AG04449 (cell line): ENCODE results near the gene TCF23.

ENCODE experiments used
- CTCF ChIA-PET: fragments of 350-600 bp; formaldehyde crosslinking; extraction: SDS; loops from one replicate; lab custom pipeline; 2021; ENCODE audit warnings: antibody characterized with exemption; lab: Yijun Ruan, JAX
- POLR2A ChIA-PET: fragments of 400-600, 350-600 bp; formaldehyde crosslinking; extraction: SDS; loops from one replicate; lab custom pipeline; 2020; ENCODE audit warnings: antibody characterized with exemption, inconsistent platforms; lab: Yijun Ruan, JAX
- DNase-seq: peaks from one replicate; pipeline ENCODE4 v3.0.0-alpha.2; 2010; ENCODE audit warnings: low read depth, low spot score
- H3K4me3 ChIP-seq: 2 replicates; pipeline ENCODE4 v1.5.1; 2011; ENCODE audit warnings: low read depth, mild to moderate bottlenecking, control low read depth, low read length
- CTCF ChIP-seq: IDR thresholded peaks from one replicate; pipeline ENCODE4 v1.5.1; 2011; ENCODE audit warnings: mild to moderate bottlenecking, moderate library complexity, low read length, control low read depth, inconsistent platforms; ENCODE audit not compliant: insufficient read depth; ENCODE audit errors: missing control alignments

The TCF23 gene

GRCh38 chr2:27148801-27149439 lies at the start of gene TCF23:
Gene TCF23 (plus strand): TSS chr2:27149004. CDS start chr2:27149134, 130 bp downstream.
- no peak for DNase-seq
- H3K4me3 ChIP-seq, result no peak within 1 kb of the TSS
- ChIA-PET POLR2A (no interaction called here), CTCF (interaction anchor here (1.3 to 8.2 kb wide), 3 partner anchors 22 to 131 kb away, joined by 5 to 56 read pairs (median 8); no protein-coding TSS in a partner anchor)
- TF ChIP-seq CTCF, result no peak

GRCh38 chr2:27099334-27099955 lies 49.4 kb upstream of the TCF23 start:
- no peak for DNase-seq
- H3K4me3 ChIP-seq, result no peak overlapping the region
- POLR2A ChIA-PET, result no interaction called here
- CTCF ChIA-PET, result interaction anchor here (0.7 to 11.8 kb wide), 27 partner anchors 9 to 253 kb away, joined by 3 to 217 read pairs (median 5); partner anchors contain the start of genes ABHD1, CAD, DNAJC5G and TRIM54
- TF ChIP-seq CTCF, result no peak

GRCh38 chr2:27100036-27100435 lies 48.8 kb upstream of the TCF23 start:
- ChIA-PET POLR2A (no interaction called here), CTCF (interaction anchor here (0.6 to 11.8 kb wide), 18 partner anchors 11 to 212 kb away, joined by 3 to 217 read pairs (median 8); partner anchors contain the start of genes ABHD1, CAD, DNAJC5G and TRIM54)
- no peak overlapping the region for H3K4me3 ChIP-seq
- TF ChIP-seq CTCF, result no peak
- DNase-seq, result no peak

GRCh38 chr2:27102329-27102728 lies 46.5 kb upstream of the TCF23 start:
- no peak overlapping the region for H3K4me3 ChIP-seq
- no peak for TF ChIP-seq CTCF
- ChIA-PET POLR2A (no interaction called here), CTCF (interaction anchor here (1.4 to 11.8 kb wide), 9 partner anchors 9 to 200 kb away, joined by 3 to 217 read pairs (median 7); partner anchors contain the start of genes DNAJC5G, KHK and TRIM54)
- DNase-seq, result no peak

GRCh38 chr2:27105981-27106380 lies 42.8 kb upstream of the TCF23 start:
- no peak for TF ChIP-seq CTCF
- H3K4me3 ChIP-seq, result no peak overlapping the region
- no peak for DNase-seq
- ChIA-PET CTCF (interaction anchor here (1.1 to 11.8 kb wide), 6 partner anchors 10 to 209 kb away, joined by 4 to 206 read pairs (median 10); partner anchors contain the start of genes DNAJC5G and TRIM54), POLR2A (no interaction called here)

GRCh38 chr2:27108221-27108620 lies 40.6 kb upstream of the TCF23 start:
- TF ChIP-seq CTCF, result no peak
- ChIA-PET POLR2A (no interaction called here), CTCF (interaction anchor here (0.8 to 4.8 kb wide), 6 partner anchors 11 to 197 kb away, joined by 3 to 36 read pairs (median 6); no protein-coding TSS in a partner anchor)
- no peak for DNase-seq
- no peak overlapping the region for H3K4me3 ChIP-seq
